Left forelimb (tissue), 1 donor: ENCODE results near the gene PNLIPRP2.

ENCODE experiments used
- DNase-seq: peaks from one replicate; pipeline ENCODE4 v3.0.0-alpha.2; 2018; ENCODE audit warnings: low spot score

The PNLIPRP2 gene

DNA sequence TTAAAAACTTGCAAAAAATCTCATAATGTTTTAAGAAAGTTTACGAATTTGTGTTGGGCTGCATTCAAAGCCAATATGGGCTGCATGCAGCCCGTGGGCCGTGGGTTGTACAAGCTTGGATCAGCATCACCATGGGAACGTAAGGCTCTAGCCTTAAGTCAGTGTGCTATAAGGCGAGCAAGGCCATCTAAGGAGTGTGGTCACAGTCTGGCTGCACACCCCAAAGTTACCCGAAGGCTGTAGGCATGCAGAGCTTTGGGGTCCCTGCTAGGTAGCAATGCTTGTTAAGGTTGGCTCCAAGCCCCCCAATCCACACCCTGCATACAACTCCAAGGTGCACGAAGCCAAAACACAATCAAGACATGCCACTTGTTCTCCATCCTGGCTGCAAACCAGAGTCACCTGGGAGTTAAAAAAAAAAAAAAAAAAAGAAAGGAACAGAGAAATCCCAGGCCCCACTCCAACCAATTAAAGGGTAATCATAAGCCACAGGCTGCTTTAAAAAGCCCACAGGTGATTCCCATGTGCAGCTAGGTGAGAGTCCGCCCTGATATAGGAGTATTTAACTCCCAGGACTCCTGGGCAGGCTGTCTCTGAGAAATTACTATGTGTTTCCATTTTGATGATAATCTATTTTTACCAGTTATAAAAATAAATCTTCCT is 8.5 kb upstream of the PNLIPRP2 start:
- no peak for DNase-seq

DNA sequence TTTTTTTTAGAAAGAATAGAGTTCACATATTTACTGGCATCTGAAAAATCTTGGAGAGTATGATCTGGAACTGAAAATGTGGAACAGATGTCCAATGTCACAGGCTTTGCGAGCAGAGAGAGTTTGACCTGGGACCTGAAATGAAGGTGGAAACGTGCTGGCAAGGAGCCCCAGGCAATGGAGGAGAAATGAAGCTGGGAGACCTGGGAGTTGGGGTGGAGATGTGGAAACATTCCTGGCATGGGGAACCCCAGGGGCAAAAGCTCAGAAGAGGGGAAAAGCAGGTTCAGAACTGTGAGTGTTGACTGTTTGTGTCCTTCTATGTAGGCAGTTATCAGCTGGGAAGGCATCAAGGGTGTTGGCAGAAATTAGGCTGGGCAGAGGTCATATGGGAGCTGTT is 7.3 kb upstream of the PNLIPRP2 start:
- no peak for DNase-seq

DNA sequence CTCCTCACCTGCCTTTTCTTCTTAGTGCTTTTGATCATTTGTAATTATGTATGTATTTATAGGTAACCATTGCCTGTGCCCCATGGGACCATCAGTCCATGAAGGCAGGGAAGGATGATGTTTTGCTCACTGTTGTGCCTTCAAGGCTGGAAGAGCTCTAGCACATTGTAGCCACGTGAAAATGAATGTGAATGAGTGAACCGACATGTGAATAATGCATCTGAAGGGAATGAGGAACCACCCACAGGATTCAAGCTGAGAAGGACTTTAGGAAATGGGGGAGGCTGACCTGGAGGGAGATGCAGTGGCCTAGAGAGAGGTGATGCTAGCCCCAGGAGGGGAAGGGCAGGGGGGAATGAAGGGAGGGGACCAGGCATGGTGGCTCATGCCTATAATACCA is 6.0 kb upstream of the PNLIPRP2 start:
- no peak for DNase-seq

DNA sequence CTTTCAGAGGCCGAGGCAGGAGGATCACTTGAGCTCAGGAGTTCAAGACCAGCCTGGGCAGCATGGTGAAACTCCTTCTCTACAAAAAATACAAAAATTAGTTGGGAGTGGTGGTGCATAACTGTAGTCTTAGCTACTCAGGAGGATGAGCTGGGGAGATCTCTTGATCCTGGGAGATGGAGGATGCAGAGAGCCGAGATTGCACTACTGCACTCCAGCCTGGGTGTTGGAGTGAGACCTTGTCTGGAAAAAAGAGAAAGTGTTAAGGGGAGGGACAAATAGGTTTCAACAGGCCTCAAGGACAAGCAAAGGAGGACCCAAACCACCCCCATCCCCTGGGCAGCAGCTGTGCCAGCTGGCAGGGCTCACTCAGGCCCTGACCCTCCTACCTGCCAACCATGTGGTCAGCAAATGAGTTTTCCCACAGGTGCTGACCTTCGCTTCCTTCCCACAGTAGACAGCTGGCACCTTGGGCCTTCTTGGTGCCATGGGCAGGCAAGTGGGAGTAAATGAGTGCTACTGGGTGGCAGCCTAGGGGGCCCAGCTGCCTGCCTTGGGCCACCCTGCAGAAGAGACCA is 5.5 kb upstream of the PNLIPRP2 start:
- DNase-seq = no peak

DNA sequence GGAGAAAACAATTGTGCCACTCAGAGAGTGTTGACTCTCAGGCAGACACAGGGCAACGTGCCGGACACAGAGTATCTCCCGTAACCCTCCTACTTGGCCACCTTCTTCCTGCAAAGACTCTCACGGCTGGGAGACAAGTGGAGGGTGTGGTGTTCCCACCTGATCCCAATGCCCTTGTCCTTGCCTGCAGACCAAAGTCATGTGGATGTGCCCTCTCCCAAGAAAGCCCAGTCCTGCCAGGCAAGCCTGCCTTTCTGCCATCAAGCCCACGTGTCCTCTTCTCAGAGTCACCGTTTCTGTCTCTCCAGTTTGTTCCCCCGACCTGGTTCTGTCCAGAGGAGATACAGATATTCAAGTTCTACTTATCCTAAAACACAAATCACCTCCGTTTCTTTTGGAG is 723 bp downstream of the PNLIPRP2 start:
- DNase-seq = no peak

DNA sequence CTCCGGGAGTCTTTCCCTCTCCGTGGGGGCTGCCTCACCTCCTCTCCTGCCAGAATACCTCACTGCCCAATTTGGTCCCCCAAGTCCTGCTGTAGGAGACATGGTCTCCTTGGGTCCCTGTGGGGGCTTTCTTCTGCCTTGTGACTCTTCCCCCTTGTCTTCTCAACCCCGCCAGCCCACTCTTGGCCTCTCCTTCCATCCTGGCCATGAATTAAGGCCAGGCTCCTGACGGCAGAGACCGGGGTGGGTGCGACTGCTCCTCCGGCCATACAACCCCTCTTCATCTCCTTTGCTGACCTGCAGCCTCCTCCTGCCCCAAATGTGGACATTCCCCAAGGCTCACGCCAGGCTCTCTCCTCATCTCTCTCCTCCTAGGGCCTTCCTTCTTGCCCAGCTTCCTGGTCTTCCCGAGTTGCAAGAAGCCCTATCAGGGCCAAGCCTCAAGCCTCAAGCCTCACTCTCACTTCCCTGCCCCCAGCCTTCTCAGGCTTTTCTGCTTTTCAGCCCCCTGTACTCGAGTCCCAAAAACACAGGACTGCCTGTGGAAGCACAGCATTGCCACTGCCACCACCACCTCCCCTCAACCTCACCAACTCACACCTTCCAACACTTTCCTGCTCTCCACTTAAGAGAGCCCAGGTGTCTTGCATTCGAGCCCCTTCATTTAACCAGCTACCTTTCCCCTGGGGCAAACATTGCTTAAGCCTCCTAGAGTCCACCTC is 1.3 kb downstream of the PNLIPRP2 start:
- DNase-seq = no peak

DNA sequence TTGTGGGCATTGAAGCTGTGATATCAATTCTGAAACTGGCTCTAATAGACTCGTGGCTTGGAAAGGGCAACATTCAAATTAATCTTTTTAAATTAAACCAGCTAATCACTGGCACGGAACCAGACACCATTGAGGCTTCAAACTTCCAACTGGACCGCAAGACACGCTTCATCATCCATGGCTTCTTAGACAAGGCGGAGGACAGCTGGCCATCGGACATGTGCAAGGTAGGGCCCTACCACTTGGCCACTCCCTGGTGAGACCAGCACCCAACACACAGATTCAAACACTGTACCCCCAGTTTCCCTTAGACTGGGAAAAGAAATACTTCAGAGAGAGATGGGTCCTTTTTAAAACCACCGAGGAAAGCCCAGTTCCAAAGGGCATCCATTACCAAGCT is 5.1 kb downstream of the PNLIPRP2 start:
- DNase-seq = no peak

DNA sequence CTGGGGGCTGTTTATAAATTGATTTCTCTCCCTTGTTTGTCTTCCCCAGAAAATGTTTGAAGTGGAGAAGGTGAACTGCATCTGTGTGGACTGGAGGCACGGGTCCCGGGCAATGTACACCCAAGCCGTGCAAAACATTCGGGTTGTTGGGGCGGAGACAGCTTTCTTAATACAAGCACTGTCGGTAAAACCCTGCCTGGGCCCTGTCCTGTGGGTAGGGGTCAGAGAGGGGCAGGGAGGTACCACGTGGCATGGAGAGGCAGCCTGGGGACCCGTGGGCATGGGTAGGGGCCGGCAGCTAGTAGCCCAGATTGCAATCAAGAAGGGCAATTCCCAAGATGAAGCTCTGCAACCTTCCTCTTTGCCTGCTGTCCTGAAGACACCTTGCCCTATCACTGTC is 6.1 kb downstream of the PNLIPRP2 start:
- no peak for DNase-seq

DNA sequence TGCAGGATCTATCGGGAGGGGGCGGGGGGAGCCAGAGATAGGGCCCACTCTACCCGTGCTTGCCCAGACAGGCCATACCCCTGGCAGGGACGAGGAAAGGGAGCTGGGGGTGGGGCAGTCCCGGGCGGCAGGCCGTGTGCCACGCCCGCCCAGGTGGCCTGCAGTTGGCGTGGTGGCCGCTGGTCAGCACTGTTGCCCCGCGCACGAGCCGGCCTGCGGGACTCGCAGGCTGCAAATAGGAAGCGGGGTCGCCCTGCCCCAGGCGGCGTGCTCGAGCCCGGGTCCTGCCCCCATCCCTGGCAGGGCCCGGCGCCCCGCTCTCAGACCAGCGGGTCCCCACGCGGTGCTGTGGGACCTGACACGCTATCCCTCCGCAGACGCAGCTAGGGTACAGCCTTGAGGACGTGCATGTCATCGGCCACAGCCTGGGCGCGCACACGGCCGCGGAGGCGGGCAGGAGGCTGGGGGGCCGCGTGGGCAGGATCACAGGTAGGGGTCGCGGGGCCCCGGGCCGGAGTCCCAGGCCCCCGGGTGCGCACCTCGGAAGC is 6.7 kb downstream of the PNLIPRP2 start:
- DNase-seq = no peak

DNA sequence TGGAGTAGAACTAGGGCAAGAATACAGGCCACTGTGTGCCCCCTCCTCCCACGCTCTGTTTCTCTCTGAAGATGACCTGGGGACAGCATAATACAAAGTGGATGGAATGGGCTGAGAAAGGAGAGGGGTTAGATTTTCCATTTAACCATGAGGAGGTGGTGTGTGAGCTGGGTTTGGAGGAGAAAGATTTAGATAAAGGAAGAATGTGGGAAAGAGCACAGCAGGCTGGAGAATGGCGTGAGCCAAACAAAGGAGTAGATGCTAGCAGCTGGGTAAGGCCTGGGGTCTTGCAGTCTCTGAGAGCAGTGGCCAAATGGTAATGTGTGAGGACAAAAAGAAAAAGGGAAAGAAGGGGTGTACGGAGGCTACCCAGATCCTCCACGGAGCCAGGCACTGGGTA is 8.6 kb downstream of the PNLIPRP2 start:
- no peak for DNase-seq

DNA sequence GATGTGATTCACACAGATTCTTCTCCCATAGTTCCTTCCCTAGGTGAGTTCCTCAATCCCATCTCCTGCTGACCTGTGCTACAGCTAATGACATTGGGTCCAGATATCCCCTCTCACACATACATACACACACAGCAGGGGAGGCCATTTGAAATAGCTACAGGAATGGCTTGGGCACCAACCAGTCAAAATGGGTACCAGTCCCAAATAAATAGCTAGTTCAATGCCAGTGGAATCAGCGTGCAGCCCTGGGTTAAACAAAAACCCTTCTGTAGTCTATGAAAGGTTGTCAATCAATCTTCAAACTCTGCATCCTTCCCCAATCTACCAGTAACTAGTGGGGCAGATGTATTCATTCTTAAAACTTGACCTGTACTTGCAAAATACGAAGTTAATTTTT is 9.3 kb downstream of the PNLIPRP2 start:
- DNase-seq = no peak

DNA sequence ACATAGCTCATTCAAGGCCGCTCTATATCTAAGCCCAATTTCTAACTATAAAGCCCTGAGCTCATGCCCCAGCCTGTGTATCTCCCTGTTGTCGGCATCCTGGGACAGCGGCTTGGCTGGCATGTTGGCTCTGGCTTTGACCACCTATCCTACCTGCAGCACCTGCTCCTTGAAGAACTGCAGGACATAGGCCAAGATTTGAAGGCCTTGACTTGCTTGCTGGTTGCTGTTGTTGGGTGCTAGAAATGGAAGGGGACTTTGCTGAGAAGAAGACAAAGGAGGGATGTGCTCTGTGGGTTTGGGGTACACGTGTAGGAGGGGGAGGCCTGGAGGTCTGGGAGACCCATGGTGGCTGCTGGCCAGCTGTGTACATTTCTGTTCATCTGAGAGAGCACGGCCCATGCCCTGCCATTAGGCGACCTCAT is 11.1 kb downstream of the PNLIPRP2 start:
- no peak for DNase-seq

DNA sequence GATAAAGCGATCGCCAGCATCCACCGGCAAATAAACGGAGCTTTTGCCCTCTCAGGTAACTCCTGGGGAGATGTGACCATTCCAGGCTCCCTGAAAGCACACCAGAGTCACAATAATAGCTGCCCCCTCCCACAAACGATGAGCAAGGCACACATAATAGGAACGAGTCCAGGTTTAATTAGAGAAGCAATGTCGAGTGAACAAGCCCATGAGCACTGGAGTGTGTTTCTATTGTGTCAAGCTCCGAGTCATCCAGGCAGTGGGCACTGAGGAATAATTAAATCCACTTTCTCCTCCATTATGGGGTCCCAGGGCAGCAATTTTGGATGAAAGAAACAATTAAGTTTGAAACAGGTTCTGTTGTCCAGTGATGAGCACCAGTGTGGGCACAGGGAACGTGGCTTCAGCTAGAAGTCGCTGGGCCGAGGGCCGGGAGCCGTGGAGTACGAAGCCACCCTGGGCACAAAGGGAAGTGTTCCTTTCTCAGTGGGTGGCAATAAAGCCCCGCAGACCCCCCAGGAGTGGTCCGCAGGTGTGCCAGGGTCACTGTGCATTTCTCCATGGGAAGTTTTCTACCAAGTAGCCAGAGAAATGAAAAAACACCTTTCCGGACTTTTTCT is 12.0 kb downstream of the PNLIPRP2 start:
- no peak for DNase-seq

DNA sequence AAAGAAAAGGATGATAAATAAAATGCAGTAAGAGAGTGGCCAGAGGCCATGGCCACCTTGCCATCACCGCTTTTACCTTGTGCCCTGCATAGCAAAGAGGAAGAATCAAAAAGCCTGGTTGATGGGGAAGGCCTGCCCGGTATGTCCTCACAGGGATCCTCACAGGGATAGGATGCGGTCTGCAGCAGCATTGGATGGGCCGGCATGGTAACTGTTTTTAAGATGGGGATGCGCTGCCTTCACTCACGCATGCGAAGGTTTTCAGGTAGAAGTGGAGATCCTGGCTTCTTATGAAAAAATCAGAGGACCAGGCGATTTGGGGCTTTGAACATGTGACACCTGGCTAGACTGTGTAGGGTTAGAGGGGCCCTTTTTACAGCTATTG is 12.5 kb downstream of the PNLIPRP2 start:
- DNase-seq = no peak

DNA sequence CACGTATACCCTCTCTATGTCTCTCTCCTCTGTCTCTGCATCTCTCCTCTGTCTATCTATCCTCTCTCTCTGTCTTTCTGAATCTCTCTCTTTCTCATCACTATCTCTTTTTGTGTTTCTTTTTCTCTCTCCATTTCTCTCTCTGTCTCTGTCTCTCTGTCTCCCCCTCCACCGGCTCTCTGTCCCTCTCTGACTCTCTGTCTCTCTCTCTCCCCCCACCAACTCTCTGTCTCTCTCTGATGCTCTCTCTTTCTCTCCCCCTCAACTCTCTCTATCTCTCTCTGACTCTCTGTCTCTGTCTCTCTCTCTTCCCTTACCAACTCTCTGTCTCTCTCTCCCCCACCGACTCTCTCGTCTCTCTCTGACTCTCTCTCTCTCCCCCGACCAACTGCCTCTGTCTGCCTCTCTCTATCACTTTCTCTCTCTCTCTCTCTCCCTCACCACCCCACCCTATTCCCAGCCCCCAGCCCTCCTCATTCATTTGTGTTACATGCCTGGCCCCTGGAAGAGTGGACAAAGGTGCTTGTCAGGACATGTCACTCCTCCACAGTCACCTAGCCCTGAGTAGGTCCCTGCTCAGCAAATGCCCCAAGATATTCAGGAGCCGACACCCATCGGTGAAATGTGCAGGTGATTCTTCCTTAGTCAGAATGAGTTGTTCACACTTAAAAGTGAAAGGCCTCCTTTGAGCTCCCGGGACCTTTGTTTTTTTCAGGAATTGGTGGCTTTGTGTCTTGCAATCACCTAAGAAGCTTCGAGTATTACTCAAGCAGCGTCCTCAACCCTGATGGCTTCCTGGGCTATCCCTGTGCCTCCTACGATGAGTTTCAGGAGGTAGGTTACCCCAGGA is 13.6 kb downstream of the PNLIPRP2 start:
- no peak for DNase-seq

DNA sequence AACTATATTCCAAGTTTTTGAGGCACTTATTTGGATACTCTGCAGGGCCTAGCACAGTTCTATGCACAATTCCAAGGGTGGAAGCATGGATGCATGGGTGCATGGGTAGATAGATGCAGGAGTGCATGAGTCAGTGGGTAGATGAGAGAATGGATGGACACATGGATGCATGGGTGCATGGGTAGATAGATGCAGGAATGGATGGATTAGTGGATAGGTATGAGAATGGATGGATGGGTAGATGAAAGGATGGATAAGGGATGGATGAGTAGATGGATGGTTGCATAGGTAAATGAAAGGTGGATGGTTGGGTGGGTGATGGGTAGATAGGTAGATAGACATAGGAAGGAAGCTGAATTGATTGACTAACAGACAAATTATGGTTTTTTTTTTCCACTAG is 15.6 kb downstream of the PNLIPRP2 start:
- DNase-seq = no peak

DNA sequence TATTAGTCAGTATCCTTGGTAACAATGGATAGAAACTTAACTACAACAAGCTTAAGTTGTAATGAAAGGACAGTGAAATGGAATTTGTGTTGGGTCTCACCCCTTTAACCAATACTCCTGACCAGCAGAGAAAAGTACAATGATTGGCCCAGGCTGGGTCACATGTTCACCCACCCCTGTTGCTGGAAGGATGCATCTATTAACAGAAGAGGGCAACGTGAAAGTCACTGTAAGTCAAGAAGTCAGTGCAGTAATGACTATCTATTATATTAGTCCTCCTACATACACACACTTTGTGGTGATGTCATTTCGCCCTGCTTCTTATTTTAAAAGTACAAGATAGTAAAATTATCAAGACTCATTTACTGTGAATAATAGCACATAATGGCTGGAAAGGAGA is 16.2 kb downstream of the PNLIPRP2 start:
- DNase-seq = no peak

DNA sequence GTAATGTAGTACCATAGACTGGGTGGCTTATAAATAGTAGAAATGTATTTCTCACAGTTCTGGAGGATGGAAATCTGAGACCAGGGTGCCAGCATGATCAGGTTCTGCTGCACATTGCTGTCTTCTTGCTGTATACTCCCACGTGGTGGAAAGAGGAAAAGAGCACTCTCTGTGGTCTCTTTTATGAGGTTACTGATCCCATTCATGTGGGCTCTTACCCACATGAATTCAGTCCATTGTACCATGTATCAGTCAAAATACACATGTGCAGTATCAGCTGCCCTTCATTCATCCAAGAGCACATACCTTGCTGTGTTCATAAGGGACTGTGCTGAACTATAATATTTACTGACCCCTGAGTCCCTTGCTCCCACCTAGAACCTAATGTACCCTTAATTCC is 17.1 kb downstream of the PNLIPRP2 start:
- DNase-seq = no peak

DNA sequence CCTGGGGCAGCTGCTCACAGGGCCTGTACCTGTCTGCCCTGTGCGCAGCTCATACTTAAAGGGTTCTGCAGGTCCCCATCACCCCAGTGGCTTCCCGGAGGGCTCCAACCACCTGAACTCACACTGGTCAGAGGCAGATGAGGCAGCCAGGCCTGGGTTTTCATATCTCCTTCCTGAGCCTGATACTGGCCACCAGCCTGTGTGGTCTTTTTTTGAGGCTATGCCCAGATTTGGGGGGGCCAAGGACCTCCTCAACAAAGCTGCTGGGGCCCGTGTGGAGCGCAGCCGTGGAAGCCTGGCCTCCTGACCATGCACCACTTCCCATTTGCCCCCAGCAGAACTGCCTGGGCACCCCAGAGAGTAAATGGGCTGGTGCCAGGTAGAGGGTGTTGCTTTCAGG is 25.7 kb downstream of the PNLIPRP2 start:
- no peak for DNase-seq

DNA sequence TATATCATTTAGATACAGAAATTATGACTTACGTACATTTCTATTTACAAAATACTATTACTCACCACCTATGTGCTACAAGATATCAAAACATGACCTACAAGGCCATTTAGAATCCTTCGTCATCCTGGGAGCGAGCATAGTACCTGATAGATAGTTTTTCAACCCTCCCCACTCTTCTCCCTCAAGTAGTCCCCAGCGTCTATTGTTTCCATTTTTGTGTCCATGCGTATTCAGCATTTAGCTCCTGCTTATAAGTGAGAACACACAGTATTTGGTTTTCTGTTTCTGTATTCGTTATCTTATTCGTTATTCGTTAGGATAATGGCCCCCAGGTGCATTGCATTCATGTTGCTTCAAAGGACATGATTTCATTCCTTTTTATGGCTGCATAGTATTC is 28.1 kb downstream of the PNLIPRP2 start:
- DNase-seq = no peak

DNA sequence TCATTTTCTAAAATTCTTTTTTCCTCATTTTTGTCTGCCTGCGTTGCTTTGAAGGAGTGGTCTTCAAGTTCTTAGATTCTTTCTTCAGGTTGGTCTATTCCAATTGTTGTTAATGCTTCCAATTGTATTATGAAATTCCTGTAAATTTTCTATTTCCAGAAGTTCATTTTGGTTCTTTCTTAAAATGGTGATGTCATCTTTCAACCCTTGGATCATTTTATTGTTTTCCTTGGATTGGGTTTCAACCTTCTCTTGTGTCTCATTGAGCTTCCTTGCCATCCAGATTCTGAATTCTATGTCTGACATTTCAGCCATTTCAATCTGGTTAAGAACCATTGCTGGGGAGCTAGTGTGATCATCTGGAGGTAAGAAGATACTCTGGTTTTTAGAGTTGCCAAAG is 33.1 kb downstream of the PNLIPRP2 start:
- DNase-seq = no peak

DNA sequence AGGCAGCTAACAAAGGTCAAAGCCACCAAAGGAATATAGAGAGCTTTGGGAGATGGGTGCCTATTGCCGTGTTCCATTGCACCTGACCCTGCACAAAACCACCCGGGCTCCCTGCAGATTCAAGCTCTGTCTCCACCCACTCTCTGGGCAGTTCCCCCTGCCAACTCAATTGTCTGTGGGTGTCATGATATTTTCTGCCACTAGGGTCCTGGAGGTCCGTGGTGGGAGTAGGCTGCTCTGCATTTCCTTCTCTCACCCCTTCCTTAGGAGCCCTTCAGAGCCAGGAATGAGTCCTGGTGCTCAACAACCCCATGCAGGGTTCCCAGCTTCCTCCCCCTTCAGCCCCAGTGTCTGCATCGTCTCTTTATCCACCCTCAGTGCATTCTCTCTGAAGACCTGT is 34.1 kb downstream of the PNLIPRP2 start:
- no peak for DNase-seq
